GM23248 (cell line): ENCODE results near the gene PSMA5. TPM values are rescaled to one million over a fixed set of nuclear protein-coding genes. Genes with fewer than 3 reads are reported as not detected.
A peak's percentile ranks its signal among the peaks of the same experiment; 100 is the strongest.

Experiments used
- DNase-seq: peaks from one replicate; pipeline ENCODE4 v3.0.0-alpha.2; 2015
- H2AFZ ChIP-seq: fragments of 200-600 bp; sonication (generic); 2 replicates; pipeline ENCODE4 v1.6.1; 2016; ENCODE audit warnings: antibody characterized with exemption
- H3F3A ChIP-seq: fragments of 200-600 bp; sonication (generic); 2 replicates; pipeline ENCODE4 v1.6.1; 2016; ENCODE audit warnings: mild to moderate bottlenecking, antibody characterized with exemption, mixed run types; ENCODE audit not compliant: insufficient read depth
- H3K27ac ChIP-seq: fragments of 200-600 bp; sonication (generic); 2 replicates; pipeline ENCODE4 v1.5.1; 2016; ENCODE audit warnings: mild to moderate bottlenecking
- H3K27me3 ChIP-seq: fragments of 200-600 bp; sonication (generic); replicated peaks from 2 replicates; pipeline ENCODE4 v1.6.1; 2016; ENCODE audit warnings: mild to moderate bottlenecking; ENCODE audit not compliant: insufficient read depth
- H3K36me3 ChIP-seq: fragments of 200-600 bp; sonication (generic); 2 replicates; pipeline ENCODE4 v1.6.1; 2016; ENCODE audit warnings: low read depth, mild to moderate bottlenecking
- H3K4me1 ChIP-seq: fragments of 200-600 bp; sonication (generic); 2 replicates; pipeline ENCODE4 v1.6.1; 2016; ENCODE audit warnings: mild to moderate bottlenecking; ENCODE audit not compliant: insufficient read depth
- H3K4me2 ChIP-seq: fragments of 200-600 bp; sonication (generic); one replicate; pipeline ENCODE4 v1.6.1; 2016; ENCODE audit warnings: mild to moderate bottlenecking; ENCODE audit not compliant: unreplicated experiment
- H3K4me3 ChIP-seq: fragments of 200-600 bp; sonication (generic); 2 replicates; pipeline ENCODE4 v1.5.1; 2016; ENCODE audit warnings: mild to moderate bottlenecking
- H3K79me2 ChIP-seq: fragments of 200-600 bp; sonication (generic); 2 replicates; pipeline ENCODE4 v1.6.1; 2016; ENCODE audit warnings: mild to moderate bottlenecking; ENCODE audit not compliant: insufficient read depth
- H3K9ac ChIP-seq: fragments of 200-600 bp; sonication (generic); 2 replicates; pipeline ENCODE4 v1.6.1; 2016; ENCODE audit warnings: mild to moderate bottlenecking
- H3K9me2 ChIP-seq: fragments of 200-600 bp; sonication (generic); 2 replicates; pipeline ENCODE4 v1.6.1; 2016; ENCODE audit warnings: mixed run types, mild to moderate bottlenecking, moderate library complexity; ENCODE audit not compliant: insufficient read depth
- H3K9me3 ChIP-seq: fragments of 200-600 bp; sonication (generic); one replicate; pipeline ENCODE4 v1.6.1; 2017; ENCODE audit warnings: low read depth
- H4K20me1 ChIP-seq: fragments of 200-600 bp; sonication (generic); 2 replicates; pipeline ENCODE4 v1.6.0; 2016; ENCODE audit not compliant: insufficient read depth
- EZH2 ChIP-seq: fragments of 200-600 bp; sonication (generic); IDR thresholded peaks from 2 replicates; pipeline ENCODE4 v1.6.1; 2018; ENCODE audit warnings: antibody characterized with exemption, mild to moderate bottlenecking; ENCODE audit not compliant: insufficient read depth, poor library complexity, severe bottlenecking
- EZH2phosphoT487 ChIP-seq: fragments of 200-600 bp; sonication (generic); IDR thresholded peaks from 2 replicates; pipeline ENCODE4 v1.6.1; 2018; ENCODE audit warnings: antibody characterized with exemption, moderate library complexity, mild to moderate bottlenecking, low read depth; ENCODE audit not compliant: insufficient read depth
- WGBS, 2 experiments: methylation state at CpG; one replicate each; pipeline ENCODE4 v1.1.6; 2015 to 2017; ENCODE audit warnings: low lambda C conversion rate in 2 of 2, low coverage in 1 of 2; ENCODE audit errors: missing lambda C conversion rate in 2 of 2; 5-methylcytosine and 5-hydroxymethylcytosine counted together
- in situ Hi-C: fragments of 300-500 bp; cut with MboI; formaldehyde crosslinking; loops from 2 replicates; pipeline ENCODE4 v1.15.0; 2020
- polyA plus RNA-seq: library from polyadenylated mRNA; unstranded; fragments of >200 nt; fragmentation: Nextera tagmentation; extraction: Ambion mirVana; gene quantifications from 2 replicates; pipeline ENCODE4 v1.2.1, GENCODE V29; 2016
- total RNA-seq: library from RNA; depleted of rRNA; stranded (reverse); fragments of >200 nt; shearing (Covaris generic); gene quantifications from 2 replicates; pipeline ENCODE4 v1.2.3, GENCODE V29; 2014

The PSMA5 gene
- total and polyA plus RNA-seq, 2 experiments from 2014 or later: 53.7 to 94.5 TPM

GRCh38 chr1:109389638-109390341 lies 36.5 kb downstream of the PSMA5 start:
- Histone ChIP-seq H3K36me3 (no peaks in the 10 kb centered on the region), H3K27ac (0 out of 2 replicates have a peak overlapping the region, but pooled peaks have one; percentile 61), H2AFZ (peak overlapping the region; percentile 88; the same call in 1 of the 2 replicates), H3K9me3 (no peaks in the 10 kb centered on the region), H3F3A (peaks cover 35% of the 10 kb centered on the region; the same call in 1 of the 2 replicates), H3K4me3 (no peak overlapping the region), H4K20me1 (no peaks in the 10 kb centered on the region), H3K9ac (no peak overlapping the region), H3K79me2 (peaks cover 25% of the 10 kb centered on the region), H3K9me2 (no peaks in the 10 kb centered on the region), H3K4me2 (no peak overlapping the region), H3K27me3 (no peaks in the 10 kb centered on the region), H3K4me1 (peaks cover 39% of the 10 kb centered on the region)
- TF ChIP-seq EZH2 (no peak), EZH2phosphoT487 (no peak)
- in situ Hi-C loops: no loop called here
- WGBS, 2 experiments: 74 to 75% methylated on average over 5 of the region's 5 CpGs
- no peak for DNase-seq

- no peak for TF ChIP-seq EZH2
- no peak for TF ChIP-seq EZH2phosphoT487
- no peaks in the 10 kb centered on the region for H3K9me3 ChIP-seq
Observed at GRCh38 chr1:109388884-109389637, 37.2 kb downstream of the PSMA5 start.

GRCh38 chr1:109388208-109388711 lies 38.0 kb downstream of the PSMA5 start:
- TF ChIP-seq EZH2phosphoT487 (no peak), EZH2 (no peak)
- Histone ChIP-seq H3K4me2 (no peak overlapping the region), H2AFZ (no peak overlapping the region), H3K27me3 (no peaks in the 10 kb centered on the region), H3K27ac (no peak overlapping the region), H3K4me1 (peaks cover 47% of the 10 kb centered on the region), H3K36me3 (no peaks in the 10 kb centered on the region), H3K9ac (no peak overlapping the region), H3F3A (peaks cover 36% of the 10 kb centered on the region; the same call in 1 of the 2 replicates), H3K79me2 (peaks cover 27% of the 10 kb centered on the region), H3K9me2 (no peaks in the 10 kb centered on the region), H3K4me3 (no peak overlapping the region), H3K9me3 (no peaks in the 10 kb centered on the region), H4K20me1 (no peaks in the 10 kb centered on the region)
- peak; percentile 20 for DNase-seq
- 93 to 96% methylated on average over 5 of the region's 5 CpGs for WGBS, 2 experiments
- in situ Hi-C loops: no loop called here

More at GRCh38 chr1:109388884-109389637, 37.2 kb downstream of the PSMA5 start:
- H3K79me2 ChIP-seq: peaks cover 27% of the 10 kb centered on the region
- H3K9me2 ChIP-seq: no peaks in the 10 kb centered on the region
- H3K27ac ChIP-seq: no peak overlapping the region
- no peak overlapping the region for H3K4me3 ChIP-seq
- in situ Hi-C loops: no loop called here
- 64 to 67% methylated on average over 7 of the region's 7 CpGs for WGBS, 2 experiments
- H3K4me1 ChIP-seq: peaks cover 43% of the 10 kb centered on the region
- no peaks in the 10 kb centered on the region for H3K27me3 ChIP-seq
- DNase-seq: no peak
- no peak overlapping the region for H2AFZ ChIP-seq
- no peak overlapping the region for H3K4me2 ChIP-seq
- no peak overlapping the region for H3K9ac ChIP-seq
- no peaks in the 10 kb centered on the region for H3K36me3 ChIP-seq
- no peaks in the 10 kb centered on the region for H4K20me1 ChIP-seq
- peaks cover 35% of the 10 kb centered on the region; the same call in 1 of the 2 replicates for H3F3A ChIP-seq

- Histone ChIP-seq H3K36me3 (no peaks in the 10 kb centered on the region), H3K79me2 (peaks cover 27% of the 10 kb centered on the region), H3K9ac (no peak overlapping the region), H3K27me3 (no peaks in the 10 kb centered on the region), H4K20me1 (no peaks in the 10 kb centered on the region), H3K4me1 (peaks cover 30% of the 10 kb centered on the region), H2AFZ (no peak overlapping the region), H3K9me2 (no peaks in the 10 kb centered on the region), H3K4me2 (no peak overlapping the region), H3K27ac (no peak overlapping the region), H3K4me3 (no peak overlapping the region), H3F3A (peaks cover 18% of the 10 kb centered on the region; the same call in 1 of the 2 replicates), H3K9me3 (no peaks in the 10 kb centered on the region)
- TF ChIP-seq EZH2 (no peak), EZH2phosphoT487 (no peak)
- DNase-seq: no peak
- 86 to 90% methylated on average over 2 of the region's 2 CpGs for WGBS, 2 experiments
- in situ Hi-C loops: no loop called here
Observed at GRCh38 chr1:109386054-109386717, 40.1 kb downstream of the PSMA5 start.
